C4-2B (cell line): ENCODE data around the gene FOXL1.

Experiments
- ZFX ChIP-seq: fragments of 450-650 bp; IDR thresholded peaks from 2 replicates; pipeline ENCODE4 v1.6.1; 2017
- TF ChIP-seq, protein P1 (sequence below): fragments of 450-650 bp; conservative IDR thresholded peaks from 2 replicates; pipeline ENCODE4 v1.5.1; 2017; ENCODE audit warnings: mild to moderate bottlenecking

DNA sequence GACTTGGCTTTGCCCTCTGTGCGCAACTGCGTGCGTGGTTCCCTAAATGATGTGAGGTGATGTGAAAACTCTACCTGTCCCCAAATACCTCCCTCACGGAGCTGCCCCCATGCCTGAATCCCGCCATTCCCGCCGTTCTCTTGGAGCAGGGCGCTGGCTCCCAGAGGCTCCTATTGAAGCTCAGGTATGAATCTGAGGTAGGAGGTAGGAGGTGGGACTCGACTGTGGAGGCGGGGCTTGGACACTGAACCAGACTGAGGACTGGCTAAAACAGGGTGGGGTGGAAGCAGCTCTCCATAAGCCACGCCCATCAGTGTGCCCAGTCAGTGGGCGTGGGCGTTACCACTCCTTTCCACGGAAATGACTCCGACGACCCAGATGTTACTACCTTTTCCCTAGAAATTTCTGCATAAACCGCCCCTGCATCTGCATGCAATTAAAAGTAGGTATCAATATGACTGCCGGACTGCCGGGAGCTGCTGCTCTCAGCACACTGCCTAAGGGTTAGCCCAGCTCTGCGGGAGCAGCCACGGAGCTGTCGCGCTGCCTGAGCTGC, 41.0 kb downstream of the FOXL1 start:
- TF ChIP-seq, protein P1, sequence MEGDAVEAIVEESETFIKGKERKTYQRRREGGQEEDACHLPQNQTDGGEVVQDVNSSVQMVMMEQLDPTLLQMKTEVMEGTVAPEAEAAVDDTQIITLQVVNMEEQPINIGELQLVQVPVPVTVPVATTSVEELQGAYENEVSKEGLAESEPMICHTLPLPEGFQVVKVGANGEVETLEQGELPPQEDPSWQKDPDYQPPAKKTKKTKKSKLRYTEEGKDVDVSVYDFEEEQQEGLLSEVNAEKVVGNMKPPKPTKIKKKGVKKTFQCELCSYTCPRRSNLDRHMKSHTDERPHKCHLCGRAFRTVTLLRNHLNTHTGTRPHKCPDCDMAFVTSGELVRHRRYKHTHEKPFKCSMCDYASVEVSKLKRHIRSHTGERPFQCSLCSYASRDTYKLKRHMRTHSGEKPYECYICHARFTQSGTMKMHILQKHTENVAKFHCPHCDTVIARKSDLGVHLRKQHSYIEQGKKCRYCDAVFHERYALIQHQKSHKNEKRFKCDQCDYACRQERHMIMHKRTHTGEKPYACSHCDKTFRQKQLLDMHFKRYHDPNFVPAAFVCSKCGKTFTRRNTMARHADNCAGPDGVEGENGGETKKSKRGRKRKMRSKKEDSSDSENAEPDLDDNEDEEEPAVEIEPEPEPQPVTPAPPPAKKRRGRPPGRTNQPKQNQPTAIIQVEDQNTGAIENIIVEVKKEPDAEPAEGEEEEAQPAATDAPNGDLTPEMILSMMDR = no peak
- TF ChIP-seq ZFX = no peak
